BJ (cell line): ENCODE measurements around the gene HIPK1. TPM values are rescaled to one million over a fixed set of nuclear protein-coding genes. Genes with fewer than 3 reads are reported as not detected.
"Not testable (repeated sequence)": the region's sequence is repeated elsewhere in the genome, so short reads cannot be mapped to it uniquely, and the experiment has no call there.

Experiments
- CTCF ChIA-PET: fragments of 350-600 bp; formaldehyde crosslinking; extraction: SDS; loops from one replicate; lab custom pipeline; 2021; ENCODE audit warnings: antibody characterized with exemption, inconsistent platforms; lab: Yijun Ruan, JAX
- POLR2A ChIA-PET: fragments of 300-600 bp; sonication (Branson Sonifier 250); formaldehyde crosslinking; extraction: SDS; loops from one replicate; lab custom pipeline; 2021; ENCODE audit warnings: antibody characterized with exemption; lab: Charles Lee
- DNase-seq: peaks from one replicate; pipeline ENCODE4 v3.0.0-alpha.2; 2011; ENCODE audit warnings: low read depth
- H3K27me3 ChIP-seq: 2 replicates; pipeline ENCODE4 v1.6.0; 2011; ENCODE audit warnings: low read length; ENCODE audit not compliant: control insufficient read depth, insufficient read depth
- H3K36me3 ChIP-seq: 2 replicates; pipeline ENCODE4 v1.5.1; 2011; ENCODE audit warnings: low read length; ENCODE audit not compliant: control insufficient read depth, insufficient read depth
- H3K4me3 ChIP-seq: 2 replicates; pipeline ENCODE4 v1.5.1; 2011; ENCODE audit warnings: low read depth, mild to moderate bottlenecking, control low read depth, low read length
- polyA plus RNA-seq: library from polyadenylated mRNA; depleted of rRNA; stranded (reverse); fragments of >200 nt; gene quantifications from 2 replicates; pipeline ENCODE4 v1.2.3, GENCODE V29; 2011
- TF ChIP-seq, protein P1 (sequence below): IDR thresholded peaks from 2 replicates; pipeline ENCODE4 v1.5.1; 2011; ENCODE audit warnings: low read depth, mild to moderate bottlenecking, control low read depth, inconsistent platforms, low read length, moderate library complexity; ENCODE audit not compliant: insufficient read depth

The HIPK1 gene
- polyA plus RNA-seq, 1 experiment = 29.7 TPM

DNA sequence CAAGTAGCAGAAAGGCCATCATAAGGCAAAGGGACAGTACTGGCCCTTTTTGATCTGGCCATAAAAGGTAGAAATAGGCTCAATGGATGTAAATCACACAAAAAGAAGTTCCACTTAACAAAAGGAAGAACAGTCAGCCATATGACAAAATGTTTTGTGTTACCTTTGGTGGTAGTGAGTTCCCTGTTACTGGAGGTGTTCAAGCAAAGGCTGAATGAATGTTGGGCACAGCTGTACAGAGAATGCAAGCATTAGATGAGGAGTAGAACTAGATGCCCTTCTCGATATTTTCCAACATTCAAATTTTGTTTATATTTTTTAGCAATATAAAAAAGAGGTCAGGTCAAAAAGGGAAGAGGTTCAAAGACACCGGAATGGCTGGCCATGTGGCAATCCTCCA, 70.1 kb downstream of the HIPK1 start:
- H3K27me3 ChIP-seq = peaks cover 4% of the 10 kb centered on the region
- H3K4me3 ChIP-seq = no peak overlapping the region
- TF ChIP-seq, protein P1, sequence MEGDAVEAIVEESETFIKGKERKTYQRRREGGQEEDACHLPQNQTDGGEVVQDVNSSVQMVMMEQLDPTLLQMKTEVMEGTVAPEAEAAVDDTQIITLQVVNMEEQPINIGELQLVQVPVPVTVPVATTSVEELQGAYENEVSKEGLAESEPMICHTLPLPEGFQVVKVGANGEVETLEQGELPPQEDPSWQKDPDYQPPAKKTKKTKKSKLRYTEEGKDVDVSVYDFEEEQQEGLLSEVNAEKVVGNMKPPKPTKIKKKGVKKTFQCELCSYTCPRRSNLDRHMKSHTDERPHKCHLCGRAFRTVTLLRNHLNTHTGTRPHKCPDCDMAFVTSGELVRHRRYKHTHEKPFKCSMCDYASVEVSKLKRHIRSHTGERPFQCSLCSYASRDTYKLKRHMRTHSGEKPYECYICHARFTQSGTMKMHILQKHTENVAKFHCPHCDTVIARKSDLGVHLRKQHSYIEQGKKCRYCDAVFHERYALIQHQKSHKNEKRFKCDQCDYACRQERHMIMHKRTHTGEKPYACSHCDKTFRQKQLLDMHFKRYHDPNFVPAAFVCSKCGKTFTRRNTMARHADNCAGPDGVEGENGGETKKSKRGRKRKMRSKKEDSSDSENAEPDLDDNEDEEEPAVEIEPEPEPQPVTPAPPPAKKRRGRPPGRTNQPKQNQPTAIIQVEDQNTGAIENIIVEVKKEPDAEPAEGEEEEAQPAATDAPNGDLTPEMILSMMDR = no peak
- no peaks in the 10 kb centered on the region for H3K36me3 ChIP-seq
- no peak for DNase-seq
- POLR2A ChIA-PET = no interaction called here
- CTCF ChIA-PET = no interaction called here

DNA sequence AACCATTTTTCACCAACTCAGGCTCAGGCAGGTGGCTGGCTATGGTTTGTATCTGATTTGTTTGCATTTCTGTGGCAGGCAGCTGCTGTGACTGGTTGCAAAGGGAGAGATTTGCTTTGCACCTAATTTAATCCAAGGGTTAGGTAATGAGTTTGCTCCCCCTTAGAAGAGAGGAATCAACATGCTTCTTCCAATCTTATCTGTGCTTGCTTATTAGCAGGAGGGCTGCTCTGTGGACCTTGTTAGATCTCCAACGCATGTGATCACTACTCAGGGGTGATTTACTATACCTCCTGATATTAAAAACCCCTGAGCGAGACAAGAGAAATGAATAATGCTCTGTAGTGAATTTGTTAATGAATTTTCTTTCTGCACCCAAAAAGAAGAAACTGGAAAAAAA, 70.7 kb downstream of the HIPK1 start:
- ChIA-PET POLR2A (no interaction called here), CTCF (no interaction called here)
- no peak overlapping the region for H3K4me3 ChIP-seq
- no peaks in the 10 kb centered on the region for H3K36me3 ChIP-seq
- H3K27me3 ChIP-seq = peaks cover 4% of the 10 kb centered on the region
- TF ChIP-seq, protein P1 = no peak
- DNase-seq = no peak

DNA sequence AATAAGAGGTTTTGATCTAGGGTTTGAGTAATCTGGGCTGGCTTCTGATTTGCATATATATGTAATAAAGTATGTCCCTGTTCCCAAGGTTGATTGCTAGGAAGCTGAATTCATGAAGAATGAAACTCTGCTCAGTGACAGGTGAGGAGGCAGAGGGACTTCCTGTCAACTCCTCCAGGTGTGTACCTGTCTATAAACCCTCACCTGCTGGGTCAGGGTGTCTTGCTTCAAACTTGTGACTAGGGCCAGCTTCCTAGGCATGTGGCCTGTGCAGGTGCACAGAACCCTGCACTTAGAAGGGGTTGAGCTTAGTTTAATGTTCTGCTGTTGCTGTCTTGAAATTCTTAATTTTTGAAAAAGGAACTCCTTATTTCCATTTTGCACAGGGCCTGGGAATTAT, 71.3 kb downstream of the HIPK1 start:
- ChIA-PET CTCF (interaction anchor here (0.7 kb wide), 1 partner anchor 1213 kb away, joined by 3 read pairs; no protein-coding TSS in a partner anchor), POLR2A (no interaction called here)
- TF ChIP-seq, protein P1 = no peak

DNA sequence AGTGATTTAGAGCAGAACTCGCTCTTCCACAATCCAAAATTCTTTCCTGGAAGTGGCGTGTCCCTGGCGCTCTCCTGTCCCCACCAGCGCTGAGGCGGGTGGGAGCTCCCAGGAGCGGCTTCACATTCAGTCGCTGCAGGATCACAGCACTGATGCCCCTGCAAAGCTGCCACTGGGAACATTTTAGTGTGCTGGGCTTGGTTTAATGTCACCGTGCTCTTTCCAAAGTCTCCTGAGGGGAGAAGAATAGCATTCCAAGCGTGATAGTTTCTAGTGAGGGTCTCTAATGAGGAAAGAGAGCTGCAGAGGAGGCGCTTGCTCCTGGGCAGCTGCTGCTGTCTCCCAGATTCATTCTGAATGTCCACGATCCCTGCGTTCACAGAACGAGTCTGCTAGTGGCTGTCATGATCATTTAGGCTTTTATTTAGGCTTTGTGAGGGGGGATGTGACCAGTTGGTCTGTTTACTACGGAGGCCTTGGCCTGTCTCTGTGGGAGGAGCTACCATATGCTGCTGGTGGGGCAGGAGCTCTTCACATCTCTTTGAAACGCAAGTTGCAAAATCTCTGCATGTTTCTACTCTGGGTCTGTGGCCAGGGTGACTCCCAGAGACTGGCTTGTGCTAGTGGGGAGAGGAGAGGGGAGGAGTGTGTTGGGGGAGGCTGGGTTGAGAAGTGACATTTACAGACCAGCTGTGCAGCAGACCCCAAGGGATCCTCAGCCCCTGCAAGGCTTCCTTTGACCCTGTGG, 73.5 kb downstream of the HIPK1 start:
- H3K27me3 ChIP-seq = peaks cover 4% of the 10 kb centered on the region
- ChIA-PET CTCF (interaction anchor here (1.2 to 2.4 kb wide), 2 partner anchors 9 to 24 kb away, joined by 5 to 7 read pairs; partner anchors contain the start of gene OLFML3), POLR2A (interaction anchor here (0.8 to 1.0 kb wide), 2 partner anchors 17 to 24 kb away, joined by 3 to 4 read pairs; partner anchors contain the start of gene OLFML3)
- DNase-seq = no peak
- TF ChIP-seq, protein P1 = no peak
- H3K36me3 ChIP-seq = no peaks in the 10 kb centered on the region
- no peak overlapping the region for H3K4me3 ChIP-seq

More for the DNA sequence above, 71.3 kb downstream of the HIPK1 start:
- H3K27me3 ChIP-seq = peaks cover 4% of the 10 kb centered on the region
- no peak overlapping the region for H3K4me3 ChIP-seq
- H3K36me3 ChIP-seq = no peaks in the 10 kb centered on the region
- no peak for DNase-seq

DNA sequence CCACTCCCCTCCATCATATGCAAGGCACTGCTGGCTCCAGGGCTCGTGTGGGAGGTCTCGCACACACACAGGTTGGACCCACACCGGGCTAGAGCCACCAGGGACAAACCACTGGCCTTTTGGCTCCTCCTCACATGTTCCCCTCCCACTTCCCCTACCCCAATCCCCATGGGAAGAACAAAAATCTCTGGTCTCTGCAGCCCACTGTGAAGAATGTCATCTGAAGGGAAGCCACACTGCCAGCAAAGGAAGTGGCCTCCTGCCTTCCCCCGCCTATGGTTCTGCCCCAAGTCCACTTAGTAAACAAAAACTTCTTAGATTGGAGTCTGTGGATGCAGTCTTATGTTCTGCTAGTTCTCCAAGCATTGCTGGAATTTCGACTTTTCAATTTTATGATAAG, 74.3 kb downstream of the HIPK1 start:
- POLR2A ChIA-PET = interaction anchor here (0.8 to 1.0 kb wide), 2 partner anchors 18 to 25 kb away, joined by 3 to 4 read pairs; partner anchors contain the start of gene OLFML3
- CTCF ChIA-PET = interaction anchor here (0.6 to 2.4 kb wide), 3 partner anchors 10 to 102 kb away, joined by 3 to 7 read pairs (median 5); partner anchors contain the start of gene OLFML3
- Histone ChIP-seq H3K36me3 (no peaks in the 10 kb centered on the region), H3K27me3 (peaks cover 4% of the 10 kb centered on the region), H3K4me3 (no peak overlapping the region)
- TF ChIP-seq, protein P1 = no peak
- no peak for DNase-seq

DNA sequence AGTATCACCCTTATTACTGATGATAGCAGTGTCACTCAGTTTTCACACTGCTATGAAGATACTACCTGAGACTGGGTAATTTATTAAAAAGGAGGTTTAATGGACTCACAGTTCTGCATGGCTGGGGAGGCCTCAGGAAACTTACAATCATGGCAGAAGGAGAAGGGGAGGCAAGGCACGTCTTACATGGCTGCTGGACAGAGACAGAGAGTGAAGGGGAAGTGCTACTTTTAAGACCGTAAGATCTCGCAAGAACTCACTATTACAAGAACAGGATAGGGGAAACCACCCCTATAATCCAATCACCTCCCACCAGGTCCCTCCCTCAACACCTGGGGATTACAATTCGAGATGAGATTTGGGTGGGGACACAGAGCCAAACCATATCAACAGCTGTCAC, 77.7 kb downstream of the HIPK1 start:
- DNase-seq, H3K27me3 ChIP-seq, CTCF ChIA-PET, POLR2A ChIA-PET, H3K4me3 ChIP-seq, H3K36me3 ChIP-seq: not testable (repeated sequence)
